HepG2 (cell line): ENCODE results near the gene C12orf56.

ENCODE experiments used
- ASH2L ChIP-seq: fragments of 300-600, 200-600 bp; sonication (generic); IDR thresholded peaks from 2 replicates; pipeline ENCODE4 v1.7.0; 2017; ENCODE audit warnings: low read depth, mild to moderate bottlenecking, moderate library complexity, mixed read lengths, low read length; ENCODE audit not compliant: insufficient read length
- CHD2 ChIP-seq: IDR thresholded peaks from 2 replicates; pipeline ENCODE4 v1.6.1; 2011; ENCODE audit warnings: low read depth, low read length, improper control_type of control experiment
- HNRNPH1 ChIP-seq: fragments of 200-400 bp; formaldehyde crosslinking; optimal IDR thresholded peaks from 2 replicates; pipeline ENCODE3; 2017; ENCODE audit warnings: mild to moderate bottlenecking, low read depth, low read length
- KLF12 ChIP-seq: sonication (generic); formaldehyde crosslinking; IDR thresholded peaks from 2 replicates; pipeline ENCODE4 v1.4.0; 2020; ENCODE audit warnings: missing genetic modification reagents, borderline replicate concordance
- NFE2L1 ChIP-seq: sonication (generic); formaldehyde crosslinking; IDR thresholded peaks from 2 replicates; pipeline ENCODE4 v1.4.0; 2020; ENCODE audit warnings: missing genetic modification reagents, mild to moderate bottlenecking, borderline replicate concordance
- SMAD3 ChIP-seq: sonication (generic); formaldehyde crosslinking; IDR thresholded peaks from 2 replicates; pipeline ENCODE4 v1.4.0; 2020; ENCODE audit warnings: missing genetic modification reagents
- ZFP82 ChIP-seq: sonication (generic); formaldehyde crosslinking; IDR thresholded peaks from 2 replicates; pipeline ENCODE4 v1.5.1; 2020; ENCODE audit warnings: mild to moderate bottlenecking, missing genetic modification reagents, borderline replicate concordance
- ZFX ChIP-seq: sonication (generic); formaldehyde crosslinking; IDR thresholded peaks from 2 replicates; pipeline ENCODE4 v1.4.0; 2020; ENCODE audit warnings: mild to moderate bottlenecking, low read depth, missing genetic modification reagents, moderate library complexity
- TF ChIP-seq, protein P1 (sequence below): sonication (generic); formaldehyde crosslinking; IDR thresholded peaks from 2 replicates; pipeline ENCODE4 v1.4.0; 2020; ENCODE audit warnings: low read depth, mild to moderate bottlenecking, missing genetic modification reagents
- TF ChIP-seq, protein P2 (sequence below): sonication (generic); formaldehyde crosslinking; IDR thresholded peaks from one replicate; pipeline ENCODE4 v1.5.1; 2020; ENCODE audit warnings: mild to moderate bottlenecking, missing genetic modification reagents; ENCODE audit errors: not compliant biosample characterization
- TF ChIP-seq, protein P3 (sequence below): sonication (generic); formaldehyde crosslinking; IDR thresholded peaks from 2 replicates; pipeline ENCODE4 v1.4.0; 2020; ENCODE audit warnings: missing genetic modification reagents

DNA sequence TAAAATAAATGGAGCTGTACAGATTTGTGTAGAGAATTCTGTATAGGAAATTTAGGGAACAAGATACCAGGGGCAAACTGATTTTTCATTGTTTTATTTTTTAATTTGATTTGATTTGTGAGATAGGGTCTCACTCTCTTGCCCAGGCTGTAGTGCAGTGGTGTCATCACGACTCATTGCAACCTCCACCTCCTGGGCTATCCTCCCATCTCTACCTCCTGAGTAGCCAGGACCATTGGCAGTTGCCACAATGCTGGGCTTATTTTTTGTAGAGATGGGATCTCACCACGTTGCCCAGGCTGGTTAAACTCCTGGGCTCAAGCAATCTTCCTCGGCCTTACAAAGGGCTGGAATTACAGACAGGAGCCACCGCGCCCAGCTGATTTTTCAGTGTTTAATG is 43.4 kb upstream of the C12orf56 start:
- TF ChIP-seq NFE2L1 (no peak), ASH2L (no peak), CHD2 (no peak), ZFP82 (CRISPR knock-in tag) (no peak), SMAD3 (no peak), ZFX (no peak), HNRNPH1 (no peak), KLF12 (CRISPR knock-in tag) (no peak)
- TF ChIP-seq, protein P1, sequence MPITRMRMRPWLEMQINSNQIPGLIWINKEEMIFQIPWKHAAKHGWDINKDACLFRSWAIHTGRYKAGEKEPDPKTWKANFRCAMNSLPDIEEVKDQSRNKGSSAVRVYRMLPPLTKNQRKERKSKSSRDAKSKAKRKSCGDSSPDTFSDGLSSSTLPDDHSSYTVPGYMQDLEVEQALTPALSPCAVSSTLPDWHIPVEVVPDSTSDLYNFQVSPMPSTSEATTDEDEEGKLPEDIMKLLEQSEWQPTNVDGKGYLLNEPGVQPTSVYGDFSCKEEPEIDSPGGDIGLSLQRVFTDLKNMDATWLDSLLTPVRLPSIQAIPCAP (CRISPR knock-in tag) = no peak
- TF ChIP-seq, protein P2, sequence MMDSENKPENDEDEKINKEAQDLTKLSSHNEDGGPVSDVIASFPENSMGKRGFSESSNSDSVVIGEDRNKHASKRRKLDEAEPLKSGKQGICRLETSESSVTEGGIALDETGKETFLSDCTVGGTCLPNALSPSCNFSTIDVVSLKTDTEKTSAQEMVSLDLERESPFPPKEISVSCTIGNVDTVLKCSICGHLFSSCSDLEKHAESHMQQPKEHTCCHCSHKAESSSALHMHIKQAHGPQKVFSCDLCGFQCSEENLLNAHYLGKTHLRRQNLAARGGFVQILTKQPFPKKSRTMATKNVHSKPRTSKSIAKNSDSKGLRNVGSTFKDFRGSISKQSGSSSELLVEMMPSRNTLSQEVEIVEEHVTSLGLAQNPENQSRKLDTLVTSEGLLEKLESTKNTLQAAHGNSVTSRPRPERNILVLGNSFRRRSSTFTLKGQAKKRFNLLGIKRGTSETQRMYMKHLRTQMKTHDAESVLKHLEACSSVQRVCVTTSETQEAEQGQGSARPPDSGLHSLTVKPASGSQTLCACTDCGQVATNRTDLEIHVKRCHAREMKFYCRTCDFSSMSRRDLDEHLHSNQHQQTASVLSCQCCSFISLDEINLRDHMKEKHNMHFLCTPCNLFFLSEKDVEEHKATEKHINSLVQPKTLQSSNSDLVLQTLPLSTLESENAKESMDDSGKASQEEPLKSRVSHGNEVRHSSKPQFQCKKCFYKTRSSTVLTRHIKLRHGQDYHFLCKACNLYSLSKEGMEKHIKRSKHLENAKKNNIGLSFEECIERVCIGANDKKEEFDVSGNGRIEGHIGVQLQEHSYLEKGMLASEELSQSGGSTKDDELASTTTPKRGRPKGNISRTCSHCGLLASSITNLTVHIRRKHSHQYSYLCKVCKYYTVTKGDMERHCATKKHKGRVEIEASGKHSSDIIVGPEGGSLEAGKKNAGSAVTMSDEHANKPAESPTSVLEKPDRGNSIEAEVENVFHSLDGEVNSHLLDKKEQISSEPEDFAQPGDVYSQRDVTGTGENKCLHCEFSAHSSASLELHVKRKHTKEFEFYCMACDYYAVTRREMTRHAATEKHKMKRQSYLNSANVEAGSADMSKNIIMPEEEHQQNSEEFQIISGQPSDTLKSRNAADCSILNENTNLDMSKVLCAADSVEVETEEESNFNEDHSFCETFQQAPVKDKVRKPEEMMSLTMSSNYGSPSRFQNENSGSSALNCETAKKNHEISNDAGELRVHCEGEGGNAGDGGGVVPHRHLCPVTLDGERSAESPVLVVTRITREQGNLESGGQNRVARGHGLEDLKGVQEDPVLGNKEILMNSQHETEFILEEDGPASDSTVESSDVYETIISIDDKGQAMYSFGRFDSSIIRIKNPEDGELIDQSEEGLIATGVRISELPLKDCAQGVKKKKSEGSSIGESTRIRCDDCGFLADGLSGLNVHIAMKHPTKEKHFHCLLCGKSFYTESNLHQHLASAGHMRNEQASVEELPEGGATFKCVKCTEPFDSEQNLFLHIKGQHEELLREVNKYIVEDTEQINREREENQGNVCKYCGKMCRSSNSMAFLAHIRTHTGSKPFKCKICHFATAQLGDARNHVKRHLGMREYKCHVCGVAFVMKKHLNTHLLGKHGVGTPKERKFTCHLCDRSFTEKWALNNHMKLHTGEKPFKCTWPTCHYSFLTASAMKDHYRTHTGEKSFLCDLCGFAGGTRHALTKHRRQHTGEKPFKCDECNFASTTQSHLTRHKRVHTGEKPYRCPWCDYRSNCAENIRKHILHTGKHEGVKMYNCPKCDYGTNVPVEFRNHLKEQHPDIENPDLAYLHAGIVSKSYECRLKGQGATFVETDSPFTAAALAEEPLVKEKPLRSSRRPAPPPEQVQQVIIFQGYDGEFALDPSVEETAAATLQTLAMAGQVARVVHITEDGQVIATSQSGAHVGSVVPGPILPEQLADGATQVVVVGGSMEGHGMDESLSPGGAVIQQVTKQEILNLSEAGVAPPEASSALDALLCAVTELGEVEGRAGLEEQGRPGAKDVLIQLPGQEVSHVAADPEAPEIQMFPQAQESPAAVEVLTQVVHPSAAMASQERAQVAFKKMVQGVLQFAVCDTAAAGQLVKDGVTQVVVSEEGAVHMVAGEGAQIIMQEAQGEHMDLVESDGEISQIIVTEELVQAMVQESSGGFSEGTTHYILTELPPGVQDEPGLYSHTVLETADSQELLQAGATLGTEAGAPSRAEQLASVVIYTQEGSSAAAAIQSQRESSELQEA (CRISPR knock-in tag) = no peak
- TF ChIP-seq, protein P3, sequence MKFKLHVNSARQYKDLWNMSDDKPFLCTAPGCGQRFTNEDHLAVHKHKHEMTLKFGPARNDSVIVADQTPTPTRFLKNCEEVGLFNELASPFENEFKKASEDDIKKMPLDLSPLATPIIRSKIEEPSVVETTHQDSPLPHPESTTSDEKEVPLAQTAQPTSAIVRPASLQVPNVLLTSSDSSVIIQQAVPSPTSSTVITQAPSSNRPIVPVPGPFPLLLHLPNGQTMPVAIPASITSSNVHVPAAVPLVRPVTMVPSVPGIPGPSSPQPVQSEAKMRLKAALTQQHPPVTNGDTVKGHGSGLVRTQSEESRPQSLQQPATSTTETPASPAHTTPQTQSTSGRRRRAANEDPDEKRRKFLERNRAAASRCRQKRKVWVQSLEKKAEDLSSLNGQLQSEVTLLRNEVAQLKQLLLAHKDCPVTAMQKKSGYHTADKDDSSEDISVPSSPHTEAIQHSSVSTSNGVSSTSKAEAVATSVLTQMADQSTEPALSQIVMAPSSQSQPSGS (CRISPR knock-in tag) = no peak
